HG03159 (cell line): ENCODE data around the gene ATXN1.
A peak's percentile ranks its signal among the peaks of the same experiment; 100 is the strongest.

Source experiments
- ATAC-seq: cut with Tn5 transposase; IDR thresholded peaks from one replicate; pipeline ENCODE4 v1.9.1; 2021; ENCODE audit warnings: mild to moderate bottlenecking, moderate library complexity; ENCODE audit not compliant: unreplicated experiment

The ATXN1 gene

GRCh38 chr6:16432075-16433032 is 328.9 kb downstream of the ATXN1 start:
- no peak for ATAC-seq

GRCh38 chr6:16431106-16431505 is 330.2 kb downstream of the ATXN1 start:
- ATAC-seq = no peak

GRCh38 chr6:16430391-16431089 is 330.7 kb downstream of the ATXN1 start:
- no peak for ATAC-seq

- no peak for ATAC-seq
These were observed 331.6 kb downstream of the ATXN1 start for GRCh38 chr6:16429669-16430068.

- no peak for ATAC-seq
These were observed 334.1 kb downstream of the ATXN1 start for GRCh38 chr6:16427124-16427523.

- ATAC-seq = no peak
These were observed 335.2 kb downstream of the ATXN1 start for GRCh38 chr6:16425881-16426615.

GRCh38 chr6:16421462-16421960 is 339.7 kb downstream of the ATXN1 start:
- peak; percentile 19 for ATAC-seq

GRCh38 chr6:16420715-16421461 is 340.4 kb downstream of the ATXN1 start:
- peak; percentile 68 for ATAC-seq

- ATAC-seq = peak; percentile 27
These were observed 340.9 kb downstream of the ATXN1 start for GRCh38 chr6:16420337-16420714.

- ATAC-seq = peak; percentile 55
These were observed 341.5 kb downstream of the ATXN1 start for GRCh38 chr6:16419636-16420336.

- no peak for ATAC-seq
These were observed 343.1 kb downstream of the ATXN1 start for GRCh38 chr6:16418151-16418550.

- no peak for ATAC-seq
These were observed 345.6 kb downstream of the ATXN1 start for GRCh38 chr6:16415677-16416076.

- ATAC-seq = peak; percentile 43
These were observed 347.1 kb downstream of the ATXN1 start for GRCh38 chr6:16414205-16414604.

- peak; percentile 39 for ATAC-seq
These were observed 347.9 kb downstream of the ATXN1 start for GRCh38 chr6:16413399-16413798.

- no peak for ATAC-seq
These were observed 348.3 kb downstream of the ATXN1 start for GRCh38 chr6:16412982-16413381.

GRCh38 chr6:16412171-16412570 is 349.1 kb downstream of the ATXN1 start:
- ATAC-seq = no peak

- no peak for ATAC-seq
These were observed 351.5 kb downstream of the ATXN1 start for GRCh38 chr6:16409531-16410441.

GRCh38 chr6:16408766-16409165 is 352.5 kb downstream of the ATXN1 start:
- no peak for ATAC-seq

- ATAC-seq = no peak
These were observed 354.3 kb downstream of the ATXN1 start for GRCh38 chr6:16406966-16407365.
